DOHH2 (cell line): ENCODE data around the gene NPHP1.
"Not testable (repeated sequence)": the region's sequence is repeated elsewhere in the genome, so short reads cannot be mapped to it uniquely, and the experiment has no call there.

Experiments
- H3F3A ChIP-seq: fragments of 200-600 bp; sonication (generic), shearing (Covaris generic); 2 replicates; pipeline ENCODE4 v1.6.0; 2016; ENCODE audit warnings: antibody characterized with exemption, mild to moderate bottlenecking; ENCODE audit not compliant: control insufficient read depth, insufficient read depth
- H3K27ac ChIP-seq: fragments of 200-600 bp; sonication (generic); 2 replicates; pipeline ENCODE4 v1.5.1; 2014; ENCODE audit warnings: low read depth, mild to moderate bottlenecking, low read length, moderate library complexity
- H3K27me3 ChIP-seq: fragments of 200-600 bp; sonication (generic); 2 replicates; pipeline ENCODE4 v1.6.1; 2014; ENCODE audit warnings: mild to moderate bottlenecking, low read length, mixed read lengths; ENCODE audit not compliant: control insufficient read depth
- H3K36me3 ChIP-seq: fragments of 200-600 bp; sonication (generic); 2 replicates; pipeline ENCODE4 v1.6.1; 2014; ENCODE audit warnings: mild to moderate bottlenecking, low read length, moderate library complexity, mixed read lengths; ENCODE audit not compliant: control insufficient read depth
- H3K4me1 ChIP-seq: fragments of 200-600 bp; sonication (generic); 2 replicates; pipeline ENCODE4 v1.6.1; 2014; ENCODE audit warnings: mild to moderate bottlenecking, low read length, mixed read lengths; ENCODE audit not compliant: control insufficient read depth
- H3K4me2 ChIP-seq: fragments of 200-600 bp; sonication (generic); 2 replicates; pipeline ENCODE4 v1.6.0; 2014; ENCODE audit warnings: mild to moderate bottlenecking, low read length, moderate library complexity
- H3K4me3 ChIP-seq: fragments of 200-600 bp; sonication (generic); 2 replicates; pipeline ENCODE4 v1.5.1; 2014; ENCODE audit warnings: mild to moderate bottlenecking, low read length, mixed read lengths
- H3K79me2 ChIP-seq: fragments of 200-600 bp; sonication (generic); 2 replicates; pipeline ENCODE4 v1.6.1; 2014; ENCODE audit warnings: mild to moderate bottlenecking, low read length, mixed read lengths; ENCODE audit not compliant: control insufficient read depth
- H3K9me2 ChIP-seq: fragments of 200-600 bp; sonication (generic); replicated peaks from 2 replicates; pipeline ENCODE4 v1.6.1; 2014; ENCODE audit warnings: mild to moderate bottlenecking, low read length, mixed read lengths; ENCODE audit not compliant: control insufficient read depth
- H3K9me3 ChIP-seq: fragments of 200-600 bp; sonication (generic); 2 replicates; pipeline ENCODE4 v1.6.1; 2014; ENCODE audit warnings: antibody characterized with exemption, low read length, mixed read lengths; ENCODE audit not compliant: control insufficient read depth, insufficient read depth
- H4K20me1 ChIP-seq: fragments of 200-600 bp; sonication (generic); 2 replicates; pipeline ENCODE4 v1.6.0; 2014; ENCODE audit warnings: low read depth, mild to moderate bottlenecking, antibody characterized with exemption, low read length, moderate library complexity; ENCODE audit not compliant: control insufficient read depth, insufficient read depth

The NPHP1 gene

GRCh38 chr2:110090164-110090563, 114.6 kb downstream of the NPHP1 start:
- H3K4me1 ChIP-seq, H4K20me1 ChIP-seq, H3K9me3 ChIP-seq, H3K4me3 ChIP-seq, H3F3A ChIP-seq, H3K9me2 ChIP-seq, H3K4me2 ChIP-seq, H3K36me3 ChIP-seq, H3K27me3 ChIP-seq, H3K79me2 ChIP-seq, H3K27ac ChIP-seq: not testable (repeated sequence)

- H4K20me1 ChIP-seq, H3K4me1 ChIP-seq, H3K27me3 ChIP-seq, H3K9me2 ChIP-seq, H3K79me2 ChIP-seq, H3K9me3 ChIP-seq, H3F3A ChIP-seq, H3K4me2 ChIP-seq, H3K36me3 ChIP-seq, H3K27ac ChIP-seq, H3K4me3 ChIP-seq: not testable (repeated sequence)
Measured at GRCh38 chr2:110083757-110084156, 121.1 kb downstream of the NPHP1 start.

GRCh38 chr2:110083162-110083561, 121.7 kb downstream of the NPHP1 start:
- H4K20me1 ChIP-seq, H3K9me3 ChIP-seq, H3K79me2 ChIP-seq, H3K4me3 ChIP-seq, H3F3A ChIP-seq, H3K36me3 ChIP-seq, H3K27ac ChIP-seq, H3K4me2 ChIP-seq, H3K27me3 ChIP-seq, H3K9me2 ChIP-seq, H3K4me1 ChIP-seq: not testable (repeated sequence)

- H3K9me3 ChIP-seq, H3K79me2 ChIP-seq, H3K27me3 ChIP-seq, H3F3A ChIP-seq, H3K4me3 ChIP-seq, H3K4me2 ChIP-seq, H3K36me3 ChIP-seq, H3K27ac ChIP-seq, H4K20me1 ChIP-seq, H3K9me2 ChIP-seq, H3K4me1 ChIP-seq: not testable (repeated sequence)
Measured at GRCh38 chr2:110078104-110078503, 126.7 kb downstream of the NPHP1 start.

GRCh38 chr2:110075896-110076295, 128.9 kb downstream of the NPHP1 start:
- H3K27ac ChIP-seq, H3K36me3 ChIP-seq, H3K9me2 ChIP-seq, H3K4me3 ChIP-seq, H3F3A ChIP-seq, H3K79me2 ChIP-seq, H4K20me1 ChIP-seq, H3K27me3 ChIP-seq, H3K4me1 ChIP-seq, H3K9me3 ChIP-seq, H3K4me2 ChIP-seq: not testable (repeated sequence)
